ENCODE measurements around the gene OAS2. TPM values are rescaled to one million over a fixed set of nuclear protein-coding genes. Genes with fewer than 3 reads are reported as not detected.

The OAS2 gene
- total RNA-seq, 2 experiments from 2014 or later: 244 to 245 TPM

GRCh38 chr12:113061061-113061694 is 82.9 kb downstream of the OAS2 start:
- POLR2A ChIA-PET: interaction anchor here (0.7 kb wide), 1 partner anchor 34 kb away, joined by 5 read pairs; no protein-coding TSS in a partner anchor

More at GRCh38 chr12:113061061-113061694, 82.9 kb downstream of the OAS2 start:
- no peak overlapping the region for H3K27ac Mint-ChIP-seq
- no peak overlapping the region for H3K4me3 Mint-ChIP-seq
- no peak for ATAC-seq (ENCODE audit: low read depth)
- no peaks in the 10 kb centered on the region for H3K36me3 Mint-ChIP-seq
- no peaks in the 10 kb centered on the region for H3K9me3 Mint-ChIP-seq
- H3K27me3 Mint-ChIP-seq: peaks cover 8% of the 10 kb centered on the region
- H3K4me1 Mint-ChIP-seq: no peaks in the 10 kb centered on the region
- DNase-seq: no peak

Other genes with a start within 250 kb of the OAS2 start
- not detected for gene RPH3A, start 186.8 kb upstream of the OAS2 start, total RNA-seq
- 100 to 1,000 TPM; 138 to 141 TPM for gene OAS1, start 71.6 kb upstream of the OAS2 start, total RNA-seq
- gene OAS3, start 40.0 kb upstream of the OAS2 start, total RNA-seq: 100 to 1,000 TPM; 221 to 222 TPM
- gene DTX1, start 78.2 kb downstream of the OAS2 start, total RNA-seq: under 1 TPM; 0.55 to 0.57 TPM
- gene RASAL1, start 157.2 kb downstream of the OAS2 start, total RNA-seq: 1 to 10 TPM; 1.0 to 2.3 TPM
- under 1 TPM; 0.55 to 0.65 TPM for gene CFAP73, start 171.2 kb downstream of the OAS2 start, total RNA-seq
- gene DDX54, start 207.0 kb downstream of the OAS2 start, total RNA-seq: 10 to 100 TPM; 70.1 to 74.2 TPM
- gene RITA1, start 207.2 kb downstream of the OAS2 start, total RNA-seq: 10 to 100 TPM; 18.5 to 21.5 TPM
- gene TPCN1, start 242.9 kb downstream of the OAS2 start, total RNA-seq: 10 to 100 TPM; 29.9 to 32.0 TPM

Data from activated naive CD8-positive, alpha-beta T cell treated with anti-CD3 and anti-CD28 coated beads, Interleukin-2, amount 10 ng/mL, durations not matched to agents 7 days and 5 days (primary cell).